Measurements from ENCODE around the gene SGCD. TPM values are rescaled to one million over a fixed set of nuclear protein-coding genes. Genes with fewer than 3 reads are reported as not detected.

Gene SGCD
- total RNA-seq, 2 experiments from 2014 or later = not detected

- intact Hi-C loops (cut with micrococcal nuclease; ENCODE audit: unreplicated experiment) = no loop called here
- CTCF ChIA-PET (ENCODE audit: unreplicated experiment) = no interaction called here
These were observed 367.6 kb downstream of the SGCD start for GRCh38 chr5:156694598-156694997.

GRCh38 chr5:156695774-156696173 lies 368.8 kb downstream of the SGCD start:
- BruUV-seq (replicated peaks) = no TSS peak
- H4K20me1 ChIP-seq (ENCODE audit: insufficient read depth, low read length) = no peaks in the 10 kb centered on the region
- intact Hi-C loops (cut with micrococcal nuclease; ENCODE audit: unreplicated experiment) = no loop called here
- H3K9me3 ChIP-seq (ENCODE audit: low read length) = no peaks in the 10 kb centered on the region
- ChIA-PET POLR2A (interaction anchor here (0.6 kb wide), 1 partner anchor 132 kb away, joined by 3 read pairs; no protein-coding TSS in a partner anchor), CTCF (ENCODE audit: unreplicated experiment) (no interaction called here)
- no peaks in the 10 kb centered on the region for H3K9me2 ChIP-seq (ENCODE audit: insufficient read depth, low read length)
- DNase-seq (ENCODE audit: low spot score) = no peak
- H3K36me3 ChIP-seq (ENCODE audit: insufficient read depth, low read length) = no peaks in the 10 kb centered on the region
- no peak overlapping the region for H2AFZ ChIP-seq (ENCODE audit: low read length)
- no peaks in the 10 kb centered on the region for H3K79me2 ChIP-seq (ENCODE audit: insufficient read depth, low read depth, low read length)
- no peak overlapping the region for H3K4me2 ChIP-seq (ENCODE audit: low read length)
- no peaks in the 10 kb centered on the region for H3K4me1 ChIP-seq (ENCODE audit: insufficient read depth, low read length, poor library complexity, severe bottlenecking)
- no peak overlapping the region for H3K4me3 ChIP-seq (ENCODE audit: low read depth, low read length, poor library complexity, severe bottlenecking)
- no peak overlapping the region for H3K27ac ChIP-seq (ENCODE audit: low read depth, low read length, poor library complexity, severe bottlenecking)
- no peak for TF ChIP-seq EZH2phosphoT487 (IDR thresholded peaks at IDR 0.05; ENCODE audit: borderline replicate concordance, low read depth, low read length)
- TF ChIP-seq CTCF (conservative IDR thresholded peaks at IDR 0.05; ENCODE audit: low read length) = no peak

More at GRCh38 chr5:156694598-156694997, 367.6 kb downstream of the SGCD start:
- no TSS peak for BruUV-seq (replicated peaks)
- H4K20me1 ChIP-seq (ENCODE audit: insufficient read depth, low read length) = no peaks in the 10 kb centered on the region
- POLR2A ChIA-PET = interaction anchor here (1.1 to 1.2 kb wide), 2 partner anchors 8 to 19 kb away, joined by 3 to 4 read pairs; no protein-coding TSS in a partner anchor
- H3K9me3 ChIP-seq (ENCODE audit: low read length) = no peaks in the 10 kb centered on the region
- no peak overlapping the region for H2AFZ ChIP-seq (ENCODE audit: low read length)
- no peaks in the 10 kb centered on the region for H3K79me2 ChIP-seq (ENCODE audit: insufficient read depth, low read depth, low read length)
- no peaks in the 10 kb centered on the region for H3K36me3 ChIP-seq (ENCODE audit: insufficient read depth, low read length)
- H3K4me2 ChIP-seq (ENCODE audit: low read length) = no peak overlapping the region
- no peak overlapping the region for H3K4me3 ChIP-seq (ENCODE audit: low read depth, low read length, poor library complexity, severe bottlenecking)
- no peak for DNase-seq (ENCODE audit: low spot score)
- H3K4me1 ChIP-seq (ENCODE audit: insufficient read depth, low read length, poor library complexity, severe bottlenecking) = no peaks in the 10 kb centered on the region
- no peak for TF ChIP-seq CTCF (conservative IDR thresholded peaks at IDR 0.05; ENCODE audit: low read length)
- TF ChIP-seq EZH2phosphoT487 (IDR thresholded peaks at IDR 0.05; ENCODE audit: borderline replicate concordance, low read depth, low read length) = no peak
- no peak overlapping the region for H3K27ac ChIP-seq (ENCODE audit: low read depth, low read length, poor library complexity, severe bottlenecking)
- no peaks in the 10 kb centered on the region for H3K9me2 ChIP-seq (ENCODE audit: insufficient read depth, low read length)

GRCh38 chr5:156698323-156698722 lies 371.4 kb downstream of the SGCD start:
- Histone ChIP-seq H3K9me3 (ENCODE audit: low read length) (no peaks in the 10 kb centered on the region), H3K9me2 (ENCODE audit: insufficient read depth, low read length) (no peaks in the 10 kb centered on the region), H3K79me2 (ENCODE audit: insufficient read depth, low read depth, low read length) (no peaks in the 10 kb centered on the region), H3K4me3 (ENCODE audit: low read depth, low read length, poor library complexity, severe bottlenecking) (no peak overlapping the region), H2AFZ (ENCODE audit: low read length) (no peak overlapping the region), H3K4me2 (ENCODE audit: low read length) (no peak overlapping the region), H3K4me1 (ENCODE audit: insufficient read depth, low read length, poor library complexity, severe bottlenecking) (no peaks in the 10 kb centered on the region), H3K36me3 (ENCODE audit: insufficient read depth, low read length) (no peaks in the 10 kb centered on the region), H4K20me1 (ENCODE audit: insufficient read depth, low read length) (no peaks in the 10 kb centered on the region), H3K27ac (ENCODE audit: low read depth, low read length, poor library complexity, severe bottlenecking) (no peak overlapping the region)
- intact Hi-C loops (cut with micrococcal nuclease; ENCODE audit: unreplicated experiment) = no loop called here
- no peak for DNase-seq (ENCODE audit: low spot score)
- ChIA-PET CTCF (ENCODE audit: unreplicated experiment) (no interaction called here), POLR2A (interaction anchor here (0.7 kb wide), 2 partner anchors 13 to 84 kb away, joined by 3 to 4 read pairs; no protein-coding TSS in a partner anchor)
- TF ChIP-seq CTCF (conservative IDR thresholded peaks at IDR 0.05; ENCODE audit: low read length) = no peak
- TF ChIP-seq EZH2phosphoT487 (IDR thresholded peaks at IDR 0.05; ENCODE audit: borderline replicate concordance, low read depth, low read length) = no peak
- BruUV-seq (replicated peaks) = no TSS peak

All from OCI-LY7 (cell line).